Cerebellar cortex (tissue), 1 donor: Measurements from ENCODE around the gene RGS19.
A peak's percentile ranks its signal among the peaks of the same experiment; 100 is the strongest.
"Not testable (repeated sequence)": the region's sequence is repeated elsewhere in the genome, so short reads cannot be mapped to it uniquely, and the experiment has no call there.

Experiments
- DNase-seq: peaks from one replicate; pipeline ENCODE4 v3.0.0-alpha.2; 2015; ENCODE audit warnings: low spot score

Gene RGS19

DNA sequence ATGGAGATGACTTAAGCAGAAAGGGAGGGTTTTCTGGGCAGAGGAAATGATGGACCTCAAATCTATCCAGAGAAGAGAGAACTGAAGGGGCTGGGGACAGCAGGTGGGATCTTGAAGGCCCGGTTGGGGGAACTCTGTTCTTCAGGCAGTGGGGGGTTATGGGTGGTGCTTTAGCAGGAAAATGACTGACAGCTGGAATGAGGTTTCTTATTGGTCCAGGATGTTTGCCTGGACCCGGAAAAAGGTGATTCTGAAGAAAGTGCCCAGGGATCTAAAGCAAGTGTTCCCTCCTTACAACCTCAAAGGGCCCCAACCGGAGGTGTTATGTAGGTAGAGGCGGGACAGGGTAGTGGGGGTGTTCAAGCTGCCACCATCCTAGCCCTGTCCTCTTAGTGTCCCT, 16.1 kb upstream of the RGS19 start:
- DNase-seq: no peak

DNA sequence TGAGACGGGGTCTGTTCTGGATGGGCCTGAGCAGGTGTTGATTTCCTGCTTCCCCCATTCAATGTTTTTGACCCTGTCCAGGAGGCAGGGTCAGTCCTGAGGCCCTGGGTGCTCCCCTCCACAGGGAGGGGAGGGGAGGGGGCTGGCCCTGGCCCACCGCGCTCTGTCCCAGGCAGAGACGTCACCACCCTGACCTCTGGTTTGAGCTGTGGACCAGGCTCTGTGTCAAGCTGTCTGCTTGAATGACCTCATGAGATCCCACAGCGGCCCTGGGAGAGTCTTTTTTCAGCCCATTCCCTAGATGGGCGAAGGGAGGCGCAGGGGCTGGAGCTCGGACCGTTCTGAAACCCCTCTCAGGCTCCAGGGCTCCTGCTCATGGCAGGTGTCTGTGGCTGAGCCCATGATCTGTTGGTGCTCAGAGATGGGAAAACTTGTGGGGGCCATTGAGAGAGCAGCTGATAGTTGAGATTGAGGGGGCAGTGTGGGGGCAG, 13.7 kb upstream of the RGS19 start:
- no peak for DNase-seq

DNA sequence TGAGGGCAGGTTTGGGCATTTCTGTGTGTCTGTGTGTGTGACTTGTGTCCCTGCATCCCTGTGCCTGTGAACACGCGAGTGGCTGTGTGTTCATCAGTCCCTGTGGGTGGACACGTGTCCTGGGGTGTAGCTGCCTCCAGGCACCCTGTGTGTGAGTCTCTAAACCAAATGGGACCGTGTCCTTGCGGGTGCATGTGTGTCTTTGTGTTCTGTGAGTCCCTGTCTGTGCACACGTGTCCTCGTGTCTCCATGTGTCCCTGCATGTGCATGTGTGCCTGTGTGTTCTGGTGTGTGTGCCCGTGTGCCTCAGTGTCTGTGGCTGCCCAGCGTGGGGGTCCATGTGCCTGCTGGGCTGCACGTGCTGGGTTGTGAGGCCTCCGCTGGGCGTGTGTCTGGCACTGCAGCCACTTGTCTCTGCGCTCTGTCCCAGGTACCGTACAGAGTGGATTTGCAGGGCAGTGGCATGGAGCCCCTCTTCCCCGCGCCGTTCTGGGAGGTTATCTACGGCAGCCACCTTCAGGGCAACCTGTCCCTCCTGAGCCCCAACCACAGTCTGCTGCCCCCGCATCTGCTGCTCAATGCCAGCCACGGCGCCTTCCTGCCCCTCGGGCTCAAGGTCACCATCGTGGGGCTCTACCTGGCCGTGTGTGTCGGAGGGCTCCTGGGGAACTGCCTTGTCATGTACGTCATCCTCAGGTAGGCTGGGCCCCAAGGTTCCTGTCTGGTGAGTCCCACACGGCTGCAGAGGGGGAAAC, 13.1 kb upstream of the RGS19 start:
- DNase-seq: no peak

DNA sequence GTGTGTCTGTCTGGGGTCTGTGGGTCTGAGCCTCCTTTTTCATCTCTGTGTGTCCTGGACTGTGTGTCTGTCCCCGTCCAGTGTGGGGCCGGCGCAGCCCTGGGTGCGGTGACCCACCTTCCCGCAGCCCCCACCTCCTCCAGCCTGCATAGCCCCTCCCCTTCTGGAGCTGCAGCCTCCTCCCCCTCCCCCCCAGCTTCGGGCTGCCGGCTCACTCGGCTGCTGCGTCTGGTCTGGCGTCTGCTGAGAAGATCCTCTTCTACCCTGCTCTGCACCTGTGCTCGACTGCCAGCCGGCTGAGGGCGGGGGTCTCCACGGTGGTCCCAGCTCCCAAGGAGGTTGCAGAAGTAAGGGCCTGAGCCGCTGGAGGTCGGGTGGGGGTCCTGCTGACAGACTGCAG, 12.5 kb upstream of the RGS19 start:
- no peak for DNase-seq

DNA sequence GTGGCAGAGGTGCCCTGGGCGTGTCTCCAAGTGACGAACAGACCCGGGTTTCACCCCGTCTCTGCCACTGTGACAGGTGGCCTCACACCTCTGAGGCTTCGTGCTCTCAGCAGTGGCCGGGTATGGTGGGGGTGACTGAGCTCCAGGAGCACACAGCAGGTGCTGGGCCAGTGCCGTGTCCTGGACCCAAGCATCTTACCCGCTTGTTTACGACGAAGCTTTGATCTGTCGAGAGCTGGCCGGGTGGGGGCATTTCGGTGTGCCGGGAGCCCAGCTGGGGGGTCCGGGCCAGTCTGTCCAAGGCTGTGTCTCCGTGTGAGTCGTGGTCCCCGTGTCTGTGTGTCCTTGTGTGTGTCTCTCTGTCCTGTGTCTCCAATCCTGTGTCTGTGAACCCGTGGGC, 12.0 kb upstream of the RGS19 start:
- DNase-seq: no peak

DNA sequence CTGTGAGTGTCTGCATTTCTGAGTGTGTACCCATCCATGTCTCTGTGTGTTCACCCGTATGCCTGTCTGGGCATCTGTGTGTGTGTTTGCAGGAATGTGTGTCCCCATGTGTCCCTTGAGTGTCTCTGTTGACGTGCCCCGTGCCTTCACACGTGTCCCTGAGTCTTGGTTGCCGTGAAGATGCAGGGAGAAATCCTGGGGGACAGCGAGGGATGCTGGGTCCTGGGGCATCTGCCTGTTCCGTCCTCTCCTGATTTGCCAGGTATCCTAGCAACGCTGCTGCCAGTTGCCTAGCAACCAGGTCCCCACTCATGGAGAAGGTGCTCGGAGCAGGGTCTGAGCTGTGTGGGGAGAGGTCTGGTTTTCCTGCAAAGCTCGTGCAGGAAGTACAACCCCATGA, 10.8 kb upstream of the RGS19 start:
- peak; percentile 93 for DNase-seq

DNA sequence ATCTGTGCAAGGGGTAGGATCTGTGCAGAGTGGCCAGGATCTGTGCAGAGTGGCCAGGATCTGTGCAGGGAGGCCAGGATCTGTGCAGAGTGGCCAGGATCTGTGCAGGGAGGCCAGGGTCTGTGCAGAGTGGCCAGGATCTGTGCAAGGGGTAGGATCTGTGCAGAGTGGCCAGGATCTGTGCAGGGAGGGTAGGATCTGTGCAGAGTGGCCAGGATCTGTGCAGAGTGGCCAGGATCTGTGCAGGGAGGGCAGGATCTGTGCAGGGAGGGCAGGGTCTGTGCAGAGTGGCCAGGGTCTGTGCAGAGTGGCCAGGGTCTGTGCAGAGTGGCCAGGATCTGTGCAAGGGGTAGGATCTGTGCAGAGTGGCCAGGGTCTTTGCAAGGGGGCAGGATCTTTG, 9.3 kb upstream of the RGS19 start:
- DNase-seq: not testable (repeated sequence)

DNA sequence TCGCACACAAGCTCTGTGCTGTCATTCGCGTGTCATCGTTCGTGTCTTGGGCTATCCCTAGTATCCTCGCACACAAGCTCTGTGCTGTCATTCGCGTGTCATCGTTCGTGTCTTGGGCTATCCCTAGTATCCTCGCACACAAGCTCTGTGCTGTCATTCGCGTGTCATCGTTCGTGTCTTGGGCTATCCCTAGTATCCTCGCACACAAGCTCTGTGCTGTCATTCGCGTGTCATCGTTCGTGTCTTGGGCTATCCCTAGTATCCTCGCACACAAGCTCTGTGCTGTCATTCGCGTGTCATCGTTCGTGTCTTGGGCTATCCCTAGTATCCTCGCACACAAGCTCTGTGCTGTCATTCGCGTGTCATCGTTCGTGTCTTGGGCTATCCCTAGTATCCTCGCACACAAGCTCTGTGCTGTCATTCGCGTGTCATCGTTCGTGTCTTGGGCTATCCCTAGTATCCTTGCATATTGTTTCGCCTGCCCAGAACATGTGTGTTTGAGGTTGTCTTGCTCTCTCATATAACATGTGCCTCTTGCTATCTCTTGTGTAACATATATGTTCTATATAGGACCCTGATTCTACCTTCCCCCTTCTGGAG, 8.0 kb upstream of the RGS19 start:
- not testable (repeated sequence) for DNase-seq

DNA sequence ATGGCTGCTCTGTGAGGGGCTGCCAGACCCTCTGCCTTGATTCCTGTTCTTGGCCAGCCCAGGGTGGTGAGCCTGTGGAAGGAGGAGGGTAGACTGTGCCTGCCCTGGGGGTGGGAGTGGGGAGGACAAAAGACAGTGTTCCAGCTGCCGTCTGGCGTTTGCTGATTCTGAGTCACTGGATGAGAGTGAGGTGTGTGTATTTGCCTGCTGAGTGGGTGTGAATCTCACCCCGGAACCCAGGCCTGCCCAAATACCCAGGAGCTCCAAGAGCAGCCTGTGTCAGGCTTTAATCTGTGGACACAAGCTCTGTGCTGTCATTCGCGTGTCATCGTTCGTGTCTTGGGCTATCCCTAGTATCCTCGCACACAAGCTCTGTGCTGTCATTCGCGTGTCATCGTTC, 7.5 kb upstream of the RGS19 start:
- no peak for DNase-seq

DNA sequence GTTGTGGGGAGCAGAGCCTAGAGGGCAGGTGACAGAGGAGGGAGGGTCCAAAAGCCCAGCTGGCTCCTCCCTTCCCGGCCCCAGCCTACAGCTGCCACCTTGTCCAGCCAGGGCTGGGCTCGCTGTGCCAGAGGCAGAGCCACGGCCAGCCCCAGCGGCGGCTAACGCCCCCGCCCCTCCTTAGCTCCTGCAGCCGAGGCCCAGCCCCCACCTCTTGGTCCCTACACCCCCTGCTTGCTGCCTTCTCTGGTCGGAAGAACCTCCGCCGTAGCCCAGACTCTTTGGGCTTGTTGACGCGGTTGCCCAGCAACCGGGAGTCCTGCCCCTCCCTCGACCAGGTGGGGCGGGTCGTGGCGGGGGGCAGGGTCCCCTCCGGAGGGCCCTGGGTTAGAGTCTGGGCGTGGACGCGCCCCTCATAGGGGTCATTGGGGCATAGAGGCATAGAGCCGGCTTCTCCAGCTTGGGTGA, 5.4 kb upstream of the RGS19 start:
- DNase-seq: no peak

DNA sequence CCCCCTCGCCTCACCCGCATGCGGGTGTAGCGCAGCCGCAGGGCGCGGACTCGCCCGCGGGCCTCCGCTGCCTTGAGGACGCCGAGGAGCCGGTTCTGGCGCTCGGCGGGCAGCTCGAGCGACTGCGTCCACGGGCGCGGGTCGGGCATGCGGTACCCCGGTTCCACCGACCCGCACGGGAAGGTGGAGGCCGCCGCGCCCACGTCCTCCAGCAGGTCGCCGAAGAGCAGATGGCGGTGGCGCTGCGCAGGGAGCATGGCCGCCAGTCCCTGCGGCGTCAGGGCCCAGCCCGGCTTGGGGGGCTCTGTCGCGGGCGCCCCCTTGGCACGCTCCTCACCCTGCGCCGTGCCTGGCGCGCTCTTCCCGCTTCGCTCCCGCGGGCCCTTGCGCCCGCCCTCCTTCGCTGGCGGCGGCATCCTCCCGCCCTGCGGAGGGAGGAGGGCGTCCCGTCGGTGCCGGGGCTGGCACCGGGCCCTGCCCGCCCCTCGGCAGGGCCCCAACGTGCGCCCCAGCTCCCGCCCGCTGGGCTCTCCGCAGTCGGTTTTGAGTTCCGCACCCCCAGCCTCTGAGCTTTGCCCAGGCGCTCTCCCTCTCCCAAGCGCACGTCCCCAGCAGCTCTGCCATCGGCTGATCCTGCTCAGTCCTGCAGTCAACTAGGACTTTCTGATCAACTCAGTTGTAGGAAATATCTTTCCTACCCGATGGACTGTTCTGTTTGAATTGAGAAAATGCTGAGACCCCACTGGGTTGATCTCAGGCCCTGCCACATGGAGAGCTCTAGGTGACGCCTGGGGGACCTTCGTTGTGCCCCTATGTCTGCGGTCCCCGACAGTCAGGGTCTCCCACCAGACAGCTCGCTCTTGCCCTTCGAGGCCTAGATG, 4.7 kb upstream of the RGS19 start, which contains the start of gene LKAAEAR1:
Gene LKAAEAR1 (minus strand): TSS at position 595 of the 881 bp plus-strand sequence. CDS start 179 bp downstream, at position 416.
- no peak for DNase-seq

DNA sequence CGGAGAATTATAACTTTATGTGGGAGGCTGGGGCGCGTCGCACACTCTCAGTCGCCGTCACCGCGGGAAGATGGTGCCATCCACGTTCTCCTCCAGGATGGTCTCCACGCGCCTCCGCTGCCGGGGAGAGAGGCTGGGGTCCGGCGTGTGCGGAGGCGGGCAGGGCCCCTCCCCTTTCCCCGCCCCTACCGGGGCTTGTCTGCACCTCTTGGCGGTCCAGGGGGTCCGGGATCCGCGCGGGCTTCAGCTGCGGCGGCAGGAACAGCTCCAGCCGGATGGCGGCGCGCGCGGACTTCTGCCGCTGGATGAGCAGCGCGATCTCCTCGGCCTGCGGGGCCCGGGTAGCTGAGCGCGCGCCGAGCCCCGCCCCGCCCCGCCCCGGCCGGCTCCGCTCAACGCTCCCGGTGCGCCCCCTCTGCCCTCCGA, 4.1 kb upstream of the RGS19 start:
- DNase-seq: peak; percentile 75

DNA sequence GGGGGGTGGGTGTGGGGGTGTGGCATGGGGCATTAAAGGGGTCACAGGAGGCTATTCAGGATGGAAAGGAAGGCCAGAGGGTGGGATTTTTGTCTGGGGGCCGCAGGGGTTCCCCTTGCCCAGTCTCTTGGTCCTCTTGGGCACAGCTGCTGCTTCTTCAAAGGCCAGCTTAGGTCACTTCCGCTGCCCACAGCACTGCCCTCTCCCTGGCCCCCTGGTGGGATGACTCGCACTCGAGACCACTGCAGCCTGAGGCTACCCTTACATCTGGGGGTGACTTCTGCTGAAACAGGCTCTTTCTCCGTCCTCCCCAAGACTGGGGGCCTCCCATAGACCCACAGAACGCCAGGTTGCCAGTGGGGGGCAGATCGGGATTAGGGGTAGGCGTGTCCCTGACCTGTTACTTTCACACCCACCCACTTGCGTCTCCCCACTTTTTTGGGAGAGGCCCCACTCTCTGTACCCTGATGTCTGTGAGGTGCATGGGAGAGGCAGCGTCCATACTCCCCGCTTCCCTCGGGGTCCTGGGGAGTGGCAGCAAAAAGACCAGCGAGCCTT, 3.6 kb upstream of the RGS19 start:
- no peak for DNase-seq

DNA sequence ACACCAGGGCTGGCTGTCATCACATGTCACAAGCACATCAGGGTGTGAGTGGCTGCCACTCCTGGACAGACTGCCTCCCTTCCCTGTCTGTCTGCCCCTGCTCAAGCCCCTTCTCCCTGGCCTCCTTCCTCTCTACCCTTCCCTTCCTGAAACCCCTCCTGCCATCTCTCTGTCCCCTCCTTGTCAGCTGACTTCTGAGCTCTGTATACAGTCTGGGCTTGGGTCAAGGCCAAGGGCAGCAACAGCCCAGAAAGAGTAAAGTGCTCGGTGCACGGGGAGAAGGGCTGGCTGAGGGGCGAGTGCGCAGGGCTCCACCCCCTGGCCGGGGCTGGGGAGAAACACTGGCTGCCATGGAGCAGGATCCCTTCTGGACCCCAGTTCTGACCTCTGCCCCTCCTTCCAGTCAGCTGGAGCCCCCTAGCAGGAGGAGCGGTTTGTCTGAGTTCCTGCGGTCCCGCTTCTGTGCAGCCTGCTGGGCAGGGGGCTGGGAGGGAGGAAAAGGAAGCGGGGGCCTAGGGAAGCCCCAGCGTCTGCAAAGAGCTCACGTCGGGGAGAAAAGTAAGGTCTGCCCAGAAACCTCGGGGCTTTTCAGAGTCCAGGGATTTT, 2.9 kb upstream of the RGS19 start:
- DNase-seq: no peak

DNA sequence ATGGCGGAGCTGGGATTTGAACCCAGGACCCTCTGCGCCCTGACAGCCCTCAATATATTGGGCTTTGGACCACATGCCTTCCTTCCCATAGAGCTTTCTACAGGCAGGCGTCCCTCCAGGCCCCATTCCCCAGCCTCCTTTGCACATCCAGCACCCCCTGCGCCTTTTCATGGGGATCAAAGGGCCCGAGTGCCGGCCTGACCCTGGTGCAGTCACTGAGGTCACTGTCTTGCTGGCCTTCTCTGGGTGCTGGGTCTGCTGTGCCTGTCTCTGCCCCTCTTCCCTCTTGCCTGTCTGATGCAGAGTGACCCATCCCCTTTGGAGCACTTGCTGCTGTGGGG, 2.3 kb upstream of the RGS19 start:
- no peak for DNase-seq

DNA sequence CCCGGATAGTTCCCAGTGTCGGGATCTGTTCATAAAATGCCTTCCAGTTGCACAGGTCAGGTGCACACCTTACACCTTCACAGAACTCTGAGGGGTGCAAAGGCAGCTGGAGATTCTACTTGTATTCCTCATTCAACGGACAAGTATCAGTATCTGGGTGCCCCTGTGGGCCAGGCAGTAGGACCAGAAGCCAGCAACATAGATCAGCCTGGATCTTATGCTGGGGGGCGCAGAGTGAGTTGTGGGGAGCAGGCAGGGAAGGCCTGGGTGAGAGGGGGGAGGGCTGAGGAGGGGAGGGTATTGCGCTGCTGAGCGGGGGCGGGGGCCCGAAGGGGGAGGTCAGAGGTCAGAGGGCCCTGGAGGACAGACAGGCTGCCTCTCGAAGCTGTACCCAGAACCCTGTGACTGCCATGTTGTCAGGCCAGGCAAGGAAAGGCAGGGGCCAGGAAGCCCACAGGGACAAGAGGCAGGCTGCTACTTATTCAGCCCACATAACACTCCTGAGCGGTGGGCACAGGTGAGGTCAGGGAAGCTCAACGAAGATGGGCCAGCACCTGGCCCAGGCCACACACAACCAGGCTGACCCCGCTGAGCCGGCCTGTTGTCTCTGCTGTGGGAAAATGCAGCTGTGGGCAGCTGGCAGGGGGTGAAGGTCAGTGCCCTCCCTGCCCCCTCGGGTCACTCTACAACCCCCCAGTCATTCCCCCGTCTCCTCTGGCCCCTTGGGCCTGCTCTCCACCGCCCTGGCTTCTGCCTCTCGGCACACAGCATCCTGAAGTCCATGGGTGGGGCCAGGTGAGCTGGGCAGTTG, 1.7 kb upstream of the RGS19 start:
- DNase-seq: no peak

DNA sequence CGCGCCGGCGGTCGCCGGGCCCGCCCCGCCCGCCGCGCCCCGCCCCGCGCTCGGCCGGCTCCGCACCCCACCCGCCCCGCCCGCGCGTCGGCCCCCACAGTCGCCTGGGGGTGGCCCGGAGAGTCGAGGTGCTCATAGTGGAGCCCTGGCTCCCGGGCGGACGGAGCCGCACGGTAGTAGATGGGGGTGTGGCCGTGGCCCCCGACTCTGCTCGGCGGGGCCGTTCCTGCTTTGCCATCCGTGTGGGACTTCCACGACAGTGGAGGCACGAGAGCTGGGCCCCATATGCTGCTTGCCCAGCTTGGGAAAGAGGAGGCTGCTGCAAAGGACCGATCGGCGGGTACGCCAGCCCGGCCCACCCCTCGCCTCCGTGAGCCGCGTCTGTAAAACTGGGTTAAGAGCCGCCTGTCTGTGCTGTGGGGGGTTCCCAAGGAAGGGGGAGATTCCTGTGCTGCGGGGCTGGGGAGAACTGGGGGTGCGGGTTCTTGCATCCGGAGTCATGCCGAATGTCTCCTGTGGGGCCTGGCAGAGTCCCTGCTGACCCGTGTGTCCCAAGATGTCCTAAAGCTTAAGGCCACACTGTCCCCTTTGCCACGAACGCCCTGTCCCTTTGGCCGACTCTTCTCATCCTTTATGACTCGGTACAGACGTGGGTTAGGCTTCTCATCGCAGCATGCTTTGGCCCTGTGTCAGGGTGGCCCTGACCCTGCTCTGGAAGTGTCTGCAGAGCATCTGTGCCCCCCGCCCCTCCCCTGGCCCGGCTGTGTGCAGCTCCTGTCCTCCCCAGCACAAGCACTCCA, 895 bp upstream of the RGS19 start, which contains the start of gene OPRL1:
Gene OPRL1 (plus strand): TSS at position 70 of the 800 bp plus-strand sequence. CDS start 12,639 bp downstream, outside the sequence.
- no peak for DNase-seq

DNA sequence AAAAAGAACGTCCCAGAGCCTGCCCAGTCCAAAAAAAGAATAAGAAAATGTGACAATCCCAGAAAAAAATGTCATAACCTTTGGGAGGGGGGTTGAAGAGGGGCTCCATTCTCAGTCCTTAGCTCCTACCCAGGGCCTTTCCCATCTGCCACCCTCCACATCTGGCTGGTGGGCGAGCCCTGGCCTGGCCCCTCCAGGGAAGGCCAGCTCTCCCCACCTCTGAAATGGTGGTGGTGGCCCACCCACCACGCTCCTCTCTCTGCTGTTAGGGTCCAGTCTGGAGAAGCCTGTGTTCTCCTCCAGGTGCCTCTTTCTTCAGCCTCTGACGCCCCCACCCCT, 415 bp downstream of the RGS19 start:
- DNase-seq: no peak

DNA sequence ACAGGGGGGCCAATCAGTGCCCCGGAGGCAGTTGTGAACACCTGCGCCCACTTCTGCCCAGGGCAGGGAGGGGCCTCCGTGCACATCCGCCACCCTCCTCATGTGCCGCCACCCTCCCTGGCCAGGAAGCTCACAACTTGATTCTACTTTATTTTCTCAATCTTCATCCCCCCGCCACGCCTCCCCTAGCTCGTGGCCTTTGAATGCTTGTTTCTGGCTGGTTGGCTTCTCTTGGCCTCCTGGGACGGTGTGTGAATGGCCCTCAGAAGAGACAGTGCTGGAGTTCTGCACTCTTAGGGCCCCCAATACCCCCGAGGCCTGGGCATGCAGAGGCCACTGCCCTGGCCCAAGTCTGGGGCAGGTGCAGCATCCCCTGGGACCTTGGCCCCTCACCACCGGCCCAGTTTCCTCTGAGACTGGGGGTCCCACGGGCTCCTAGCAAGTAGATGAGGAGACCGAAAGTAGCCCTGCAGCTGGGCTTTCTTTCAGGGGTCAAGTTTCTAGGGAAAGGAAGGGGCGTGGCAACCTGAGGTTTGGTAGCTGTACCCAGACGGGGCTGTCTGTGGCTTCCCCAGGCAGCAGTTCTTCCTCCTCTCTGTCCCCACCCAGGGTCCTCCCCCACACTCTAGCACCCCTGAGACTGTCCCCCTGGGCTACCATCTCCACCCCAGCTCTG, 1.3 kb downstream of the RGS19 start:
- DNase-seq: no peak

DNA sequence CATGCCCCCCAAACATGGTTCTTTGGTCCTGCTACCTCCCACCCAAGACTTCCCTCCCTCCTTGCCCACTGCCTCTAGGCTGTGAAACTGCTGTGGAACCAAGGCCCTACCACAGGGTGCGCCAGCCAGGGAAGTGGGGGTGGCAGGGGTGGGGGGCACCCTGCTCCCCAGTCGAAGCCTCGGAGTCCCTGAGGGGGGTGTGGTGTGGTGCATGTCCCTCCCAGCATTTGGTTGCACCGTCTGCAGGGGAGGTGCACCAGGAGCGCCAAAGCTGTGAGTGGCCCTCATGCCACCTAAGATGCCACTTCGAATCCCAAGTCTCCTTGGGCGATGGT, 1.8 kb downstream of the RGS19 start:
- no peak for DNase-seq
